Brain microvascular endothelial cell (primary cell): ENCODE results near the gene THADA.

Source experiments
- DNase-seq: peaks from one replicate; pipeline ENCODE4 v3.0.0-alpha.2; 2020
- H3K27ac ChIP-seq: fragments of 250-450 bp; sonication (Bioruptor Pico); 2 replicates; pipeline ENCODE4 v1.5.1; 2020; ENCODE audit warnings: mild to moderate bottlenecking, moderate library complexity
- H3K27me3 ChIP-seq: fragments of 250-450 bp; sonication (Bioruptor Pico); replicated peaks from 2 replicates; pipeline ENCODE4 v1.5.1; 2020; ENCODE audit warnings: mild to moderate bottlenecking
- H3K36me3 ChIP-seq: fragments of 250-450 bp; sonication (Bioruptor Pico); replicated peaks from 2 replicates; pipeline ENCODE4 v1.5.1; 2020; ENCODE audit warnings: mild to moderate bottlenecking
- H3K4me3 ChIP-seq: 2 replicates; pipeline ENCODE4 v1.5.1; 2011; ENCODE audit warnings: low read depth, mild to moderate bottlenecking, control low read depth, low read length, moderate library complexity
- in situ Hi-C: cut with HindIII; loops from 2 replicates; pipeline ENCODE4 v1.10.0; 2017; ENCODE audit warnings: low sequenced_read_pairs, low pct_ligation_motif_present
- TF ChIP-seq, protein P1 (sequence below): IDR thresholded peaks from 2 replicates; pipeline ENCODE4 v1.5.1; 2011; ENCODE audit warnings: low read depth, mild to moderate bottlenecking, moderate library complexity, low read length, control low read depth, inconsistent platforms; ENCODE audit errors: missing control alignments

The THADA gene

DNA sequence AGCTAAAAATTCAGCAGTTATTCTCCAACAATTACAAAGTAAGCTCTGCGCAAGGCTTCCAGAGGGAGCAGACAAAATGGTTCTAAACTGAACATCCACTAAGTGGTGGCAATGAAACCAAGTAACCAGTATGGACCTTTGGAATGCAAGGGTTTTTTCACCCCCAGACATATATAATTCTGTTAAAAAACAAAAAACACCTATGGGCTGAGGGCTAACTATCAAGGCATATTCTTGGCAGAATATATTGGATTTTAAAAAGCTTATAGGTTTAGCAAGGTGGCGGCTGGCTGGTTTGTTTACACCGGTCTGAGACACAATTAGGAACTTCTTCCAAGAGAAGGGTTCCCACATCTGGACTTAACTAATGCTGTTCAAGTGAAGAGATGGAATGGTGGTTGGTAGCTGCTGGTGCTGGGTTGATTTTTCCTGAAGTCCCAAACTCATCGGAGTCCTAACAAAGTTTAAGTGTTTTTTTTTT is 372.3 kb downstream of the THADA start:
- peaks cover 18% of the 10 kb centered on the region for H3K36me3 ChIP-seq
- peak; percentile 7 for DNase-seq
- H3K27ac ChIP-seq, result peak overlapping the region; percentile 10
- in situ Hi-C loops, result no loop called here
- no peaks in the 10 kb centered on the region for H3K27me3 ChIP-seq
- TF ChIP-seq, protein P1, sequence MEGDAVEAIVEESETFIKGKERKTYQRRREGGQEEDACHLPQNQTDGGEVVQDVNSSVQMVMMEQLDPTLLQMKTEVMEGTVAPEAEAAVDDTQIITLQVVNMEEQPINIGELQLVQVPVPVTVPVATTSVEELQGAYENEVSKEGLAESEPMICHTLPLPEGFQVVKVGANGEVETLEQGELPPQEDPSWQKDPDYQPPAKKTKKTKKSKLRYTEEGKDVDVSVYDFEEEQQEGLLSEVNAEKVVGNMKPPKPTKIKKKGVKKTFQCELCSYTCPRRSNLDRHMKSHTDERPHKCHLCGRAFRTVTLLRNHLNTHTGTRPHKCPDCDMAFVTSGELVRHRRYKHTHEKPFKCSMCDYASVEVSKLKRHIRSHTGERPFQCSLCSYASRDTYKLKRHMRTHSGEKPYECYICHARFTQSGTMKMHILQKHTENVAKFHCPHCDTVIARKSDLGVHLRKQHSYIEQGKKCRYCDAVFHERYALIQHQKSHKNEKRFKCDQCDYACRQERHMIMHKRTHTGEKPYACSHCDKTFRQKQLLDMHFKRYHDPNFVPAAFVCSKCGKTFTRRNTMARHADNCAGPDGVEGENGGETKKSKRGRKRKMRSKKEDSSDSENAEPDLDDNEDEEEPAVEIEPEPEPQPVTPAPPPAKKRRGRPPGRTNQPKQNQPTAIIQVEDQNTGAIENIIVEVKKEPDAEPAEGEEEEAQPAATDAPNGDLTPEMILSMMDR, result no peak
- peak overlapping the region; percentile 82 for H3K4me3 ChIP-seq

GRCh38 chr2:43222475-43223309 is 373.1 kb downstream of the THADA start:
- DNase-seq, result peak; percentile 7
- H3K27me3 ChIP-seq, result no peaks in the 10 kb centered on the region
- H3K36me3 ChIP-seq, result peaks cover 18% of the 10 kb centered on the region
- in situ Hi-C loops, result no loop called here
- H3K27ac ChIP-seq, result peak overlapping the region; percentile 72
- H3K4me3 ChIP-seq, result peak overlapping the region; percentile 82
- TF ChIP-seq, protein P1, result no peak

DNA sequence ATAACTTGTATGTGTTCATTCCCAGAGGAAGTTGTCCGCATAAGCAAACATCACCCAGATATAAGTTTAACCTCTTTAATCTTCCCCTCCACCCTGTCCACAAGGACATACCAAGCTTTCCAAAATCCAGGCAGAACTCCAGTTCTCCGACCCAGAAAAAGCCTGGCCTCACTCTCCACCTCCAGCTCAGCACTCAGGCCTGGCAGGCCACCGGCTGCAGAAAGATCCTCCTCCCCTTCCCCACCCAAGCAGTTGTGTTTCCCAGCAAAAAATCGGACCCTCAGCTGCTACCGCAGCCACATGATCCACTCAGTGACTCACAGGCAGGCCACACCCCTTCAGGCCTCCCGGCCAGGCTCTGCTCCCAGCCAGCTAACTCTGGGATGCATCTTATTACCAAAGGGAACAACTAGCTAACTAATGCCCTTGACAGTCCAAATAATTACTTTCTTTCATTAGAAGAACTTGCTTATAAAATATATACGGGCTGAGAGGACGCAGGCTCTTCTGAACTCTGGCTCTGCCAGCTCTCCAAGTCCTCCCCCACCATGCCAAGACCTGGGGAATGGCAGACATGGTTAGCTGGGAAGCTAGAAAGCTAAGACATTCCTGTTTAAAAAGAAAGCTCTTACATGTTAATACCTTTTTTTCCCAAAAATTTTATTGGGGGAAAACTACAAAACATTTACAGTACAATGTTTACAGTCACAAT is 373.9 kb downstream of the THADA start:
- TF ChIP-seq, protein P1, result no peak
- Histone ChIP-seq H3K27me3 (no peaks in the 10 kb centered on the region), H3K4me3 (peak overlapping the region; percentile 82), H3K27ac (peak overlapping the region; percentile 72), H3K36me3 (peaks cover 18% of the 10 kb centered on the region)
- DNase-seq, result peak; percentile 94
- in situ Hi-C loops, result no loop called here

- Histone ChIP-seq H3K27ac (peak overlapping the region; percentile 72), H3K36me3 (peaks cover 18% of the 10 kb centered on the region), H3K27me3 (no peaks in the 10 kb centered on the region), H3K4me3 (peak overlapping the region; percentile 82)
- peak; percentile 55 for DNase-seq
- TF ChIP-seq, protein P1, result no peak
- in situ Hi-C loops, result no loop called here
Measured at GRCh38 chr2:43221124-43221762, 374.6 kb downstream of the THADA start.

- TF ChIP-seq, protein P1, result no peak
Measured at GRCh38 chr2:43220760-43221123, 375.1 kb downstream of the THADA start.

More at GRCh38 chr2:43220760-43221123, 375.1 kb downstream of the THADA start:
- no peaks in the 10 kb centered on the region for H3K27me3 ChIP-seq
- peaks cover 18% of the 10 kb centered on the region for H3K36me3 ChIP-seq
- DNase-seq, result no peak
- in situ Hi-C loops, result no loop called here
- peak overlapping the region; percentile 72 for H3K27ac ChIP-seq
- H3K4me3 ChIP-seq, result peak overlapping the region; percentile 82
